ENCODE measurements around the gene DCN.
"Not testable (repeated sequence)": the region's sequence is repeated elsewhere in the genome, so short reads cannot be mapped to it uniquely, and the experiment has no call there.

Gene DCN, protein sequence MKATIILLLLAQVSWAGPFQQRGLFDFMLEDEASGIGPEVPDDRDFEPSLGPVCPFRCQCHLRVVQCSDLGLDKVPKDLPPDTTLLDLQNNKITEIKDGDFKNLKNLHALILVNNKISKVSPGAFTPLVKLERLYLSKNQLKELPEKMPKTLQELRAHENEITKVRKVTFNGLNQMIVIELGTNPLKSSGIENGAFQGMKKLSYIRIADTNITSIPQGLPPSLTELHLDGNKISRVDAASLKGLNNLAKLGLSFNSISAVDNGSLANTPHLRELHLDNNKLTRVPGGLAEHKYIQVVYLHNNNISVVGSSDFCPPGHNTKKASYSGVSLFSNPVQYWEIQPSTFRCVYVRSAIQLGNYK

DNA sequence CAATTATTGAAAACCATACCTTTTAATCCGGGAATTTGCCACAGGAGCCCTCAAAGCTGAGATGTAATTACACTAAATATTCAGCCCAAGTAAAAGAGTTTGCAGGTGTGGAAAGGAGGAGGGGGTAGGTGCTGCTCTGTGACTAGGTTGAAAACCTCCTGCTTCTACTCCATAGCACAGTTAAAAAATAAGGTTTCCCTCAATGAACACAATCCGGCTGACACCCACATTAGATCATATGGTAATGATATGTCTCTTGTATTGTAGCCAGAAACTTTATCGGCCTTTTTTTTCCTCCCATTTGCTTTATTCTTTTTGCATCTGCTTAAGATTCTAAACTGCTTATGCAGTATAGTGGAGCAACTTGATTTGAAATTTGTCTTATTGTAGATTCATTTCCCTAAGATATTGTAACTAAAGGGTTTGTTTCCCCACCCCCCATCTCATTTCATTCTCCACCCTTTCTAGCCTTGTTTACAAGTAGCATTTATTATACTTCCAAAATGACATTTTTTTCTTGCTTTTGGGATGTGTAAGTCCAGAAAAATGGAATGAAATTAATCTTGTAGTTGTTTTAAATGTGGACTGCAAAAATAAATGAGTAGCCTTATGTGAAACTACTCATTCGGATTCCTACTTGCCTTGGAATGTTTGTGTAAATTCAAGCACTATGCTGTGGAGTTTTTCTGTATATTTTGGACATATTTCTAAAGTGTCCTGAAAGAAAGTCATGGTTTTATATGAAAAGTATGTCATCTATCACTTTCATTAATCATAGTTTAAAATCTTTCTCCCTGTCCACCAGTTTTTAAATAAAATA, at the start of gene DCN:
Gene DCN (minus strand): TSS at position 182 of the 820 bp plus-strand sequence. CDS start 4,265 bp downstream, outside the sequence.
- DNase-seq, result no peak

DNA sequence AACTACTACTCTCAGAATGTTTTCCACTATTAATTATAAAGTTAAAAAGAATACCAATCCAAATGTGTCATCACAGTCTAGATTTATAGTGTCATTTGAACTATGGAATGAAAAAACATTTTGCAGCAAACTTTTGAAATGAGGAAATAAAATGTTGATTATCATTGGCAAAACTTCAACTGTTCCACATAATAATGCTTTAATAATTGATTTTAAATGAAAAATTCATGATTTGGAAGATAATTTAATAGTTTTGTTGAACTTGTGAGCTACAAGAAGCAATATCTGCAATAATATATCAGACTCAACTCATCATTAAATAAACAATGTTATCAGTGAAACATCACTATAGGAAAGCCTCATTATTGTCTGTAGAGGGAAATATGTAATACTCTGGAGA, 48.2 kb upstream of the DCN start:
- DNase-seq, result no peak

DNA sequence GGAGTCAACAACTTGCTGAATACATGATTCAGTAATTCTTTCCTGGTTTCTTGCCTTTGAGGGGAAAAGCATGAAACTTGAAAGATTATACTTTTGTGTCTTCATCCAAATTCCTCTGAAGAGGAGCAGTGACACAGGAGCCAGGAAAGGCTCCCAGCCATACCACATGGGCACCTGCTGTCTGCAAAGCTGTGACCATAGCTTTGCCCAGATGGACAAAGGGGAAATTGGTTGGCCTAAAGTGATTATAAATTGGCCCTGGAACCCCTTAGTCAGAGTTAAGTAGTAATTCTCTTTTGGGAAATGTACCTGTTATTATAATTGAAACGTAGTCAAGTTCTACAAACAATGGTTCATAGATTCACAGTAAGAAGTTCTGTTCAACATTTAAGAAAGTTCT, 44.3 kb upstream of the DCN start:
- DNase-seq, result no peak

DNA sequence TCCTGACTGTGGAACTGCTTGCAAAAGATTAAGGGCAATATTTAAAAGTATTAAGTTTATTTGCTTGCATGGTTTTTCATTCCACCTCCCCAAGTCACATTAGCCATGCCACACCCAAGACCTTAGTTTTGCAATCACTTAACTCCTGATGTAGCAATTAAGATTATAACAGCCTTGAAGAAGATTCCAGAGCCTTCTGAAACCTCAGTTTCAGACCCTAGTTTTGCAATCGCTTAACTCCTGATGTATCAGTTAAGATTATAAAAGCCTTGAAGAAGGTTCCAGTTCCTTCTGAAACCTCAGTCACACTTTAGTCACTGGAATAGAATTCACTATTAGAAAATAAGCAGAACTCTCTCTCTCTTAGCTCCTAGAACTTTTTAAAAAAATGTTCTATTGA, 42.7 kb upstream of the DCN start:
- DNase-seq, result no peak

DNA sequence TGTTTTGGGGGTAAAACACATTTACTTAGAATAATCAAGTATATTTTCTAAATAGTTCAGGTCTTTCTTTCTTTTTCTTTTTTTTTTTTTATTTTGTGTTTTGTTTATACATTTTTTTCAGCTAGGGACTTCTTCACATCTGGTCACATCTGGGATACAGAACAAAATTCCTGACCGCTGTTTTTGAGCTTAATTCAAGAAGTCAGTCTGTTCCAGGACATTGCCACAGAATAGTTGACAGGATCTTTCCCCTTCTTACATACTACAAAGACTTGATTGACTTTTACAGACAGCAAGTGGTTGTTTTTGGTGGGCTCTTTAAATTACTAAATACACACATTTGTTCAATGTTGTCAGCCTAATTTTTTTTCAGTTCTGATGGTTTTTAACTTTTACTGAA, 41.8 kb upstream of the DCN start:
- DNase-seq, result no peak

DNA sequence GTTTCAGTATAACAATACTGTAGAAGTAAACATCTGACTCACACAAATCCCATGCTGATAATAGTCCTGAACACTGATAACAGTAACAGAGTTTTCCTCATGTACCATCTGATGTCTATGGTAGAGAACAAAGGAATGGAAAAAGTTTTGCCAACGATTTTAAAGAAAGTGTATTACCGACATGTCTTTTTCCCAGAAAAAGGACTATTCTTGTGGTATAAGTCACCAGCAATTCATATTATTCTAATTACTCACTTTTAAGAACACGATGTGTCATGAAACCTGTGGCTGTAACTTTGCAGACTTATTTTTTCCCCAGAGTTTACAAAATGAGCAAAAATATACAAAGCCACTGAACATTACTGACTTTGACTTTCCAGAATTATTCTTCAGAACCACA, 40.1 kb upstream of the DCN start:
- no peak for DNase-seq

DNA sequence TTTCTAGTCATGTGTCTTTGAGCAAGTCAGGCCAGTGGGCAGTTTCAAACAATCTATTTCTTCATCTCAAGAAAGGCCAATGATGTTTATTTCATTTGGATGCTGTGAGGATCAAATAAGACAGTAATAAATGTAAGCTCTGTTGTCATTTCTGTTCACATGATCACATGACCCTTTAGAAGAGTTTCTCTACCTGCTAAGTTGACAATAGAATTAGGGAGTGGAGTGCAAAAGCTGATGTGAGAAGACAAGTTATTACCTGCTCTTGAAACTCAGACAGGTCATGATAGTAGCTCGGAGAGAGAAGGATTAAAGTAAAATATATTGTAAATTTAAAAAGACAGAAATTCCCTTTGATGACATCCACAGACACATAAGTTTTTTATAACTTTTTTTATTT, 37.3 kb upstream of the DCN start:
- no peak for DNase-seq

DNA sequence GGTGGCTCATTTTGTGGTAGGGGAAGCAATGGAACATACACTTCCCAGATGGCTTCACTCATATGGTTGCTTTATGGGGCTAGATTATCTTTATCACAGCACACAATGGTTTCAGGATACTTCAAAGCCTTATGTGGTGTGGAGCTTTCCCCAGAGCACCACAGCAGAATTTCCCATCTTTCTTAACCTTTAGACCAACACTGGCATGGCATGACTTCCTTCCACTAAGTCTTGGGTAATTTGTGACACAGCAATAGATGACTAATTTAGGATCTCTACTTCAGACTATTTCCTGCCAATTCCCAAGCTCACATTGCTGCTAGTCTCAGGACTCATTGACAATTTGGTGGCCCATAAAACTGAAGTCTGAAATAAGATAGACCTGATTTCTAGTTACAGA, 36.9 kb upstream of the DCN start:
- DNase-seq, result no peak

DNA sequence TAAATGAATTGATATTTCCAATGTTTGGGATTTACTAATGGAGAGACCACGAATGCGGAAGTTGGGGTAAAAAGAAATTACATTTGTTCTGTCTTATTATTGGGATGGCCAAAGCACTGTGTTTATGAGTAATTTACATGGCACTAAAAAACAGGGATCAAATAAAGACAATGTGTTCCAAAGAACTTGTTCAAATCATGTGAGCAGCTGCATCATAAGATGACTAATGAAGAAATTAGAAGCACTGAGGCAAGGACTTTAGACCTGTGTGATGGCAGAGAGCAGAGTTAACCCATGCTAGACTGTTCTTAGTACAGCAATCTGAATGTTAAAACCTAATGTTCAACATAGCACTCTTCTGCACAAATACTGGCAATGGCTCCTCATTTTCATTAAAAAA, 34.3 kb upstream of the DCN start:
- DNase-seq, result no peak

DNA sequence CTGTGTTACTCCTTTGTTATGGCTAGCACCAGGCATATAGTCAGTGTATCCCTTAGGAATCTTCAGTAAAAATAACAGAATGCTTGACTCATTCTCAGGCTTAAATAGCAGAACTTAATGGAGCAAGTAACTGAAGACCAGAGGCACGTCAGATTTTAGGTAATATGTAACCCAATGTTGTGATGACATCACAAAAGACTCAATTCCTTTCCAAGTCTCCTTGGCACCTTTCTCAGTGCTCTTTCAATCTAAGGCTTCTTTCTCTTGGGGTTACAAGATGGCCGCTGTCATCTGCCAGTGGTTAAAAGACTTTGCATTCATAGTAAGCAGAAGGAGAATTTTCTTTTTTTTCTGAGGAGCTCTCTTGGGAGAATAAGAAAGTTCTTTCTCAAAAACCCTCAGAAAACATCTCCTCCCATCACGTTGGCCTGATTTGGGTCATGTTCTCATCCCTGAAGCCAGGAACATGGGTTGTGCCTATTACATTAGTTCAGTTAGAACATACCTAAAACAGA, 33.4 kb upstream of the DCN start:
- no peak for DNase-seq

DNA sequence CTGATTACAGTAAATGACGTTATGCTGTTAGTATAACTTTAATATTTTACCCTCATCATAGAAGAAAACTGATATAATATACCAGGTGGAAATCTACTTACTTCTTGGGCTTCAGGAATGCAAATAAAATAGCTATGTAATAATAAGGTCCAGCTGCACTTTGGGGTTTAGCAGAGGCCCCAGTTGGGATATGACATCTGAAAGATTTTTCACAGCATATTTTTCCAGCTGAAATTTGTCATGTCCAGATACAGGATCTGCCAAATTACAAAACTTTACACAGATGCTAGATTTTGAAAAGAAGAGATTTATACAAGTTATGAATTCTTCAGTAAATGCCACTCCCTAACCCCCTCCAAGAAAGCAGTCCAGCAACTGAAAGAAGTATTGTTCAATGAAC, 29.2 kb upstream of the DCN start:
- DNase-seq, result no peak

DNA sequence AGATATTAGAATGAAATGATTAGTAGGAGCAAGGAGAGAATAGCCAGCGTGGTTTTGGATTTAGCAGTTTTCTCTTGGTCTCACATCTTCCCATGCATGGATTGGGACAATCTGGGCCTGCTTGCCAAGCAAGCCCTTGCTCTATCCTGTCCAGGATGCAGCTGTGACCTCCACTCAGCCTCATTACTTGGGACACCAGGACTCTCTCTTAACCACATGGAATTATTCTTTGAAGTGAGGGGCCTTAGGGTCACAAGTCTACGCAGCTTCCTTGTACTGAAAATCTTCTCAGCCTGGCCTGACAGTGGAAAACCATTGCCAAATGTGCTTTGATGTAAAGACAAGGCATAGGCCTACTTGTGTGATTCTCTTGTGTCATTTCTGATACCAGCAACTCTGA, 28.0 kb upstream of the DCN start:
- no peak for DNase-seq

DNA sequence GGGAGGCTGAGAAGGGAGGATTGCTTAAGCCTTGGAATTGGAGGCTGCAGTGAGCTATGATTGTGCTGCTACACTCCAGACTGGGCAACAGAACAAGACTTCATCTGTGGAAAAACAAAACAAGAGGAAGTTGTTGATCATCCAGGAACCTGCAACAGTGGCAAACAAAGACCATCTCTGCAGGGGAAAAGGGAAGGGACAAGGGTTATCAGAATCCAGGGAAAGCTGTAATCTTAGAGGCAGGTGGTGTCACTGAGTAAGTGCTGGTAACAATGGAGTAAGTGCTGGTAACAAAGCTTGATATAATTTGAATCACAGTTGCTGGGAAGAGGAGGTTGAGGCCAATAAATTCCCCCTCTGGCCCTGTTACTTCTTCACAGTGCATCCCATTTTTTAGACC, 27.5 kb upstream of the DCN start:
- DNase-seq, result no peak

DNA sequence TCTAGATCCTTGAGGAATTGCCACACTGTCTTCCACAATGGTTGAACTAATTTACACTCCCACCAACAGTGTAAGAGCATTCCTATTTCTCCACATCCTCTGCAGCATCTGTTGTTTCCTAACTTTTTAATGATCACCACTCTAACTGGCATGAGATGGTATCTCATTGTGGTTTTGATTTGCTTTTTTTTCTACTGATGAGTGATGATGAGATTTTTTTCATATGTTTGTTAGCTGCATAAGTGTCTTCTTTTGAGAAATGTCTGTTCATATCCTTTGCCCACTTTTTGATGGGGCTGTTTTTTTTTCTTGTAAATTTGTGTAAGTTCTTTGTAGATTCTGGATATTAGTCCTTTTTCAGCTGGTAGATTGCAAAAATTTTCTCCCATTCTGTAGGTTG, 24.7 kb upstream of the DCN start:
- not testable (repeated sequence) for DNase-seq

DNA sequence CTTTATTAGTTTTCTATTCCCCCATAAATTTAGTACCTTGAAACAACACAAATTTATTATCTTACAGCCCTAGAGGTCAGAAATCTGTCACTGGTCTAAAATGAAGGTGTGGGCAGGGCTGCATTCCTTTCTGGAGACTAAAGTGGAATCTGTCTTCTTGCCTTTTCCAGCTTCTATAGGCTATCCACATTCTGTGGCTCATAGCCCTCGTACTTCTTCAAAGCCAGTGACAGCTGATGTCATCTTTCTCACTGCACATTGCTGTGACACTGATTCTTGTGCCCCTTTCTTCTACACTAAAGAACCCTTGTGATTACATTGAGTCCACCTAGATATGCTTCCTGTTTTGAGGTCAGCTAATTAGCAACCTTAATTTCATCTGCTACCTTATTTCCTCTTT, 23.2 kb upstream of the DCN start:
- no peak for DNase-seq

DNA sequence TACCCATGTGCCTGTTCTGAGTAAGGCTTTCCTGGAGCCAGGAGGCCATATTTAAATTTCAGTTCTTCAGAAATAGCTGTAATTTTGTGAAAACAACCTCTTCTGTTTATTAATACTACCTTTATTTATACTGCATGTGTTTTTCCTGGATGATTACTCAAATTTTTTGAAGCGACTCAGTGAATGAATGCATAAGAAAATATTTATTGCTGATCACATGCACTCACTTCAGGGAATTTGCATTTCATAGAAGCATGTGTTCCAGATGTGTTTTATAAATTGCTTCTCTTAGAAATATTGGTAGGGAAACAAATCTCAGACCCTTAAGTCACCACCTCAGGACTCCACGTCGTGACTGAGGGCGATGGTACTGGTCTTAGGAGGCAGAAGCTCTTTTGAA, 21.8 kb upstream of the DCN start:
- DNase-seq, result no peak

DNA sequence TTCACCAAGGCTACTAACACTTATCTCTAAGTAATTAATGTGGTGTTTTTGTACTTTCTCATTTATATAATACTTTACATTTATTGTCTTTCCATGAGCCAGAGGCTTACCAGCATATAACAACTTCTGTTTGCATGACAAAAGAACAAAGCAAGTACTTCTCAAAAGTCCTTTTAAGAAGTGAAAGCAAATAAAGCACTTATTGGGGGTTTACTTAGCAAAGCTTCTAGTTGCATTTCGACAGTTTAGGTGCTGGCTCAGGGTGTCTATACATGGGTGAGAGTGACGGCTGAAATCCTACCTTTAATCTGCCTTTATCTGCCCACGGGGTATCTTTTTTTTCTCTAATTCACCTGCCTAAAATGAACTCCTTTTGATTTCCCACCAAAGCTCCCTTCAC, 21.0 kb upstream of the DCN start:
- DNase-seq, result no peak

DNA sequence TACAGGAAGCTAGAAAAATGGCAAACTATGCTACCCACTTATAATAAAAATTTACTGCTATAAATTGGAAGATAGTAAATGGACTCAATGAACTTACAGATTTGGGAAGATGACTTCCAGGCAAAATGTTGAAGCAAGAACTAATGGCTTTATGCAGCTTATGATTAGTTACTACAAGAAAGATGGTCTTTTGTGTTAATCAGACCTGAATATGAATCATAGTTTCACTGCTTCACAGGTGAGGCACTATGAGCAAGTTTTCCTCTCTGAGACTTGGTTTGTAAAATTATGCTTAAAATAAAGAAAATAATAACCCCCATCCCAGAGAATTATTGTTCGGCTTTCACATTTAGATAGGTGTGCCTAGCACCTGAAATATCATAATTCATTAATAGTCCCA, 19.8 kb upstream of the DCN start:
- no peak for DNase-seq

DNA sequence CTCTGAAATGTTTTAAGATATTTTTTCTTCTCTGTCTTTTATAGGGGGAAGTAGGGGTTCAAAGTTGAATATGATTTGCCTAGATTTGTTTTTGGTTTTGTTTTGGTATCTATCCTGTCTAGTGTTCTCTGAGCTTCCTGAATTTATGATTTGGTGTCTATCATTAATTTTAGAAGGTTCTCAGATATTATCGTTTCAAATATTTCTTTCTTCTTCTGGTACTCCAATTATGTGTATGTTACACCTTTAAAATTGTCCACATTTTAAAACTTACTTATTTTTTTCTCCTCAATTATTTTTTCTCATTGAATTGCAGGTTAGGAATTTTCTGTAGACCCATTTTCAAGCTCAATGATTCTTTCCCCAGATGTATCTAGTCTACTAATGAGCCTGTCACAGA, 13.8 kb upstream of the DCN start:
- no peak for DNase-seq

DNA sequence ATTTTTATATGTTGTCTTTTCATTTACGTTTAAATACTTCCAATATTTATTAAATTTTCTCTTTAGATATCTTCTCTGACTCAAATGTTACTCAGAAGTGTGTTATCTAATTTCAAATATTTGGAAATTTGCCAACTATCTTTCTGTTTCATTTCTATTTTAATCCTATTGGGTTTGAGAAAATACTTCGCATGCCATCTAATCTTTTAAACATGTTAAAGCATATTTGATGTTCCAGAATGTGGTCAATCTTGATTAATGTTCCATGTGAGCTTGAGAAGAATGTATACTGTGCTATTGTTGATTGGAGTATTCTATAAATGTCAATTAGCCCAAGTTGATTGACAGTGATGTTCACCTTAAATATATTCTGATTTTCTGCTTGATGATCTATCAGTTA, 11.9 kb upstream of the DCN start:
- DNase-seq, result no peak

DNA sequence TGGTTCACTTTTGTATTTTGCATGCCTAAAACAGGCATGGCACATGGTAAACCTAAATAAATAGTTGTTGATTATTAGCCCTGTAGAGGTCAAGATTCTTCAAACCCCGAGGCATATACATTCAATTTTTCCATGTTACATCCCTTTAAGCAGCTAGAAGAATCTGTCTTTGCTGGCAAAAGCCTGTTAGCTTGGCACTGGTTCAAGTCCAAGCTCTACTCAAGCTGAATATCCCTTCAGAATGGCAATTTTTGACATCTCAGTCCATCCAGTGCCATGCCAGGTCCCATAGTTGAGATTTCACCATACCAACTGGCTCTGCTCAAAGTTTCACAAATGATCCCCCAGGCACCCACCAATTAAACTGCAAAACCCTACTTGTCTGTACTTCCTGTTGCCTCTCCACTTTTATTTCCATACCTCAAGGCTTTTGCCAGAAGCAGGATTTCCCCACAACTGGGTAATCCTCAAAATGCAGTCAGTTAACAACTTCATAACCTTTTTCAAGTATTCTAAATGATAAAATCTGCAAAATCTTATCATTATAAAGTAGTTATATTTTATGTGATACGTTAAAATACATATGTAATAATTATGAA, 9.0 kb upstream of the DCN start:
- no peak for DNase-seq

DNA sequence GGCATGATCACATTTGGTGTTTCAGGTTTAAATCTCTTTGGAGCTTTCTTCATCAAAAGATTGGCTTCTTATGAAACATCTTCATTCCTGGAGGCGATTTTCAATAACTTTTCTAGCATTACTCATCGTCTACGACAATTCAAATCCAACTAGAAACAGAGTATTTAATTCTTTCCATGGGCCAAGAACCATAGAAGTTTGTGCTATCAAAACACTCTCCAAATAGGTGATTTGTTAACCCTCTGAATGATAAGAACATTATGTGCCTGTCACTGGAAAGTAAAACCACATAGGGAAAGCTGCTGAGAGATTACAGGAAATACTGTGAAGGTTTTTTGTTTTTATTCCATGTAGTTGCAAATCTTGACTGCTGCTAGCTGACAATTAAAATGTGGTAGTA, 6.9 kb upstream of the DCN start:
- no peak for DNase-seq

DNA sequence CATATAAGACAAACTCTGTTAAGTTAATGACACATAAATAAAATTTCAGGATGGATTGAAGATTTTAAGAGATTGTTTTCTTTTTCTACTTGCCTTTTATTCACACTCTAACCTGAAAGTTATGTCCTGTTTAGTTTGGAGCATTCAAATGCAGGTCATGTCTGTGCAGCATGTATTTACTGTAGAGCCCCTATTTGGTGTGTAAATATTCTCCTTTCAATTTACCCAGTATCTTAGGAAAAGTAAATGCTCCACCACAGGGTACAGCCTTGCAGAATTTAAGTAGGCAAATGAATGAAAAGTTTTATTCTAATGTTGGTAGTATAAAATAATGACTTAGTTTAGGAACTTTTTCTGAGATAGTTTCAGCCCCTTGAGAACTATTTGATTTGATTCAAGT, 6.2 kb upstream of the DCN start:
- DNase-seq, result no peak

DNA sequence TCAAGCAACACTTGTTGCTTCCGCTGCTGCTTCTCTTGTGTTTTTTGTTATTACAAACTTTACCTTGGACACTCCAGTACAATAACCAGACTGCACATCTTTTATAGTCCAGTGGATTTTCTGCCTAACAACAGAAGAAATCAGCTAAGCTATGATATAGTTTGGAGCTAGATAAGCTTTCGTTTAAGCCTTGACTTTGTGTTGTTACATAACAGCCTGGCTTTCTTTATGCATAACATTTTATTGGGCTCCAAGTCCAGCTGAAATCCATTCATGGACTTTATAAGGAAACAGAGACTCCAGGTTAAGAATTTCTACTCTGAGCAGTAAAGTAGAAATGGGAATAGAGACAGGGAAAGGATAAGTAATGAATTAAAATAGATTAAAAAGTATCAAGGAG, 3.5 kb upstream of the DCN start:
- no peak for DNase-seq

All from NCI-H510A (cell line).